PC-3 (cell line): ENCODE data around the gene KRTDAP. TPM values are rescaled to one million over a fixed set of nuclear protein-coding genes. Genes with fewer than 3 reads are reported as not detected.

Experiments used
- ATAC-seq: fragments of 200-7000 bp; cut with Tn5 transposase; 2 replicates; pipeline ENCODE4 v1.9.1; 2020; ENCODE audit warnings: mild to moderate bottlenecking, moderate library complexity
- BruUV-seq: library from RNA; stranded (reverse); fragments of 400-500 nt; replicated peaks from 2 replicates; lab custom pipeline; 2021; lab: Mats Ljungman, UMichigan
- CTCF ChIA-PET: fragments of 300-600 bp; sonication (Branson Sonifier 250); formaldehyde crosslinking; loops from one replicate; lab custom pipeline; 2022; ENCODE audit warnings: antibody characterized with exemption; lab: Charles Lee
- POLR2A ChIA-PET: fragments of 300-600 bp; sonication (Branson Sonifier 250); formaldehyde crosslinking; loops from one replicate; lab custom pipeline; 2022; ENCODE audit warnings: antibody characterized with exemption; ENCODE audit not compliant: unreplicated experiment; lab: Charles Lee
- DNase-seq: peaks from one replicate; pipeline ENCODE4 v3.0.0-alpha.2; 2015
- H2AFZ ChIP-seq: fragments of 300-600 bp; sonication (generic); 2 replicates; pipeline ENCODE4 v1.6.0; 2016; ENCODE audit warnings: antibody characterized with exemption, low read length
- H3F3A ChIP-seq: fragments of 300-600 bp; sonication (generic); one replicate; pipeline ENCODE4 v1.6.0; 2017; ENCODE audit warnings: antibody characterized with exemption, low read length, control low read depth, mild to moderate bottlenecking; ENCODE audit not compliant: unreplicated experiment
- H3K27ac ChIP-seq: fragments of 300-600 bp; sonication (generic); 2 replicates; pipeline ENCODE4 v1.5.1; 2016; ENCODE audit warnings: mild to moderate bottlenecking, low read length
- H3K27me3 ChIP-seq: fragments of 300-600 bp; sonication (generic); 2 replicates; pipeline ENCODE4 v1.6.1; 2016; ENCODE audit warnings: low read length, mixed read lengths
- H3K36me3 ChIP-seq: fragments of 300-600 bp; sonication (generic); 2 replicates; pipeline ENCODE4 v1.6.1; 2016; ENCODE audit warnings: low read depth, mixed run types, low read length, mixed read lengths
- H3K4me1 ChIP-seq: fragments of 300-600 bp; sonication (generic); 2 replicates; pipeline ENCODE4 v1.5.1; 2016; ENCODE audit warnings: low read length; ENCODE audit not compliant: insufficient read depth
- H3K4me2 ChIP-seq: fragments of 300-600 bp; sonication (generic); 2 replicates; pipeline ENCODE4 v1.6.0; 2016; ENCODE audit warnings: low read length
- H3K4me3 ChIP-seq: fragments of 300-600 bp; sonication (generic); 2 replicates; pipeline ENCODE4 v1.5.1; 2016; ENCODE audit warnings: mild to moderate bottlenecking, low read length, mixed read lengths
- H3K79me2 ChIP-seq: fragments of 300-600 bp; sonication (generic); 2 replicates; pipeline ENCODE4 v1.6.1; 2017; ENCODE audit warnings: low read length, mixed read lengths
- H3K9ac ChIP-seq: fragments of 300-600 bp; sonication (generic); 2 replicates; pipeline ENCODE4 v1.6.0; 2016; ENCODE audit warnings: mild to moderate bottlenecking, low read length
- H3K9me2 ChIP-seq: fragments of 300-600 bp; sonication (generic); replicated peaks from 2 replicates; pipeline ENCODE4 v1.6.1; 2016; ENCODE audit warnings: mixed run types, low read length, mixed read lengths
- H3K9me3 ChIP-seq: fragments of 300-600 bp; sonication (generic); 2 replicates; pipeline ENCODE4 v1.6.1; 2016; ENCODE audit warnings: low read length, mixed read lengths
- H4K20me1 ChIP-seq: fragments of 300-600 bp; sonication (generic); 2 replicates; pipeline ENCODE4 v1.6.1; 2016; ENCODE audit warnings: low read length, mixed read lengths
- CTCF ChIP-seq: fragments of 300-600 bp; sonication (generic); conservative IDR thresholded peaks from 2 replicates; pipeline ENCODE4 v1.5.1; 2017; ENCODE audit warnings: antibody characterized with exemption, low read depth, mild to moderate bottlenecking, low read length
- EZH2 ChIP-seq: fragments of 300-600 bp; sonication (generic); IDR thresholded peaks from one replicate; pipeline ENCODE4 v1.6.1; 2017; ENCODE audit warnings: antibody characterized with exemption, mild to moderate bottlenecking, low read length; ENCODE audit not compliant: unreplicated experiment
- EZH2phosphoT487 ChIP-seq: fragments of 300-600 bp; sonication (generic); IDR thresholded peaks from 2 replicates; pipeline ENCODE4 v1.6.1; 2018; ENCODE audit warnings: mild to moderate bottlenecking, antibody characterized with exemption, low read length, borderline replicate concordance
- intact Hi-C: fragments of 100-400 bp; cut with micrococcal nuclease; formaldehyde crosslinking; loops from 2 replicates; pipeline ENCODE4 v1.9.0; 2023
- total RNA-seq: library from RNA; depleted of rRNA; stranded (reverse); fragments of >200 nt; gene quantifications from 2 replicates; pipeline ENCODE4 v1.2.3, GENCODE V29; 2014

KRTDAP gene
- total RNA-seq, 1 experiment from 2014 or later, result not detected

- Histone ChIP-seq H3K9ac (no peak overlapping the region), H3K4me3 (no peak overlapping the region), H3K9me2 (no peaks in the 10 kb centered on the region), H2AFZ (no peak overlapping the region), H3K27me3 (no peaks in the 10 kb centered on the region), H3K4me2 (no peak overlapping the region), H3K79me2 (no peaks in the 10 kb centered on the region), H4K20me1 (no peaks in the 10 kb centered on the region), H3K9me3 (no peaks in the 10 kb centered on the region), H3F3A (no peaks in the 10 kb centered on the region), H3K4me1 (no peaks in the 10 kb centered on the region), H3K27ac (no peak overlapping the region), H3K36me3 (no peaks in the 10 kb centered on the region)
- DNase-seq (no peak), ATAC-seq (no peak)
- ChIA-PET CTCF (no interaction called here), POLR2A (no interaction called here)
- intact Hi-C loops, result no loop called here
- BruUV-seq, result no TSS peak
- TF ChIP-seq EZH2 (no peak), EZH2phosphoT487 (no peak), CTCF (no peak)
These were observed 1.6 kb upstream of the KRTDAP start for GRCh38 chr19:35491836-35492360.

GRCh38 chr19:35488677-35489076, 1.6 kb downstream of the KRTDAP start:
- intact Hi-C loops, result no loop called here
- Histone ChIP-seq H3K9me3 (no peaks in the 10 kb centered on the region), H3K4me2 (no peak overlapping the region), H3K9ac (no peak overlapping the region), H3K36me3 (no peaks in the 10 kb centered on the region), H3K4me1 (no peaks in the 10 kb centered on the region), H2AFZ (no peak overlapping the region), H4K20me1 (no peaks in the 10 kb centered on the region), H3K4me3 (no peak overlapping the region), H3K27ac (no peak overlapping the region), H3K27me3 (no peaks in the 10 kb centered on the region), H3F3A (no peaks in the 10 kb centered on the region), H3K79me2 (no peaks in the 10 kb centered on the region), H3K9me2 (no peaks in the 10 kb centered on the region)
- POLR2A ChIA-PET, result no interaction called here
- BruUV-seq, result no TSS peak
- no peak for DNase-seq
- CTCF ChIA-PET, result no interaction called here
- TF ChIP-seq CTCF, result no peak
- TF ChIP-seq EZH2phosphoT487, result no peak
- ATAC-seq, result no peak

- H3K9ac ChIP-seq, result no peak overlapping the region
- H3K4me3 ChIP-seq, result no peak overlapping the region
- H3K4me2 ChIP-seq, result no peak overlapping the region
- no peaks in the 10 kb centered on the region for H3K4me1 ChIP-seq
- no peak for ATAC-seq
- BruUV-seq, result no TSS peak
- intact Hi-C loops, result no loop called here
- CTCF ChIA-PET, result no interaction called here
- H3K9me2 ChIP-seq, result no peaks in the 10 kb centered on the region
- no peak overlapping the region for H3K27ac ChIP-seq
- TF ChIP-seq EZH2phosphoT487 (no peak), EZH2 (no peak), CTCF (no peak)
- H3K9me3 ChIP-seq, result no peaks in the 10 kb centered on the region
- H3K79me2 ChIP-seq, result no peaks in the 10 kb centered on the region
- POLR2A ChIA-PET, result no interaction called here
- no peaks in the 10 kb centered on the region for H3K27me3 ChIP-seq
- H3K36me3 ChIP-seq, result no peaks in the 10 kb centered on the region
- no peak for DNase-seq
- H2AFZ ChIP-seq, result no peak overlapping the region
- H3F3A ChIP-seq, result no peaks in the 10 kb centered on the region
- no peaks in the 10 kb centered on the region for H4K20me1 ChIP-seq
These were observed 2.5 kb downstream of the KRTDAP start for GRCh38 chr19:35487656-35488182.
